NCI-H1048 (cell line): Measurements from ENCODE around the gene CHRM5.
A peak's percentile ranks its signal among the peaks of the same experiment; 100 is the strongest.

Source experiments
- DNase-seq: peaks from one replicate; lab custom pipeline; 2025; lab: John Stamatoyannopoulos, UW

The CHRM5 gene

GRCh38 chr15:34101366-34102174 lies 133.3 kb downstream of the CHRM5 start, which contains the start of the genes EMC7 and PGBD4:
Gene EMC7 (minus strand): TSS chr15:34101862. CDS start chr15:34101839, 23 bp downstream.
Gene PGBD4 (plus strand): TSS chr15:34102083. CDS start chr15:34102532, 449 bp downstream.
- DNase-seq: peak; percentile 90

- DNase-seq: no peak
These were observed 134.1 kb downstream of the CHRM5 start for GRCh38 chr15:34102175-34102925.

- DNase-seq: no peak
These were observed 138.1 kb downstream of the CHRM5 start for GRCh38 chr15:34106423-34106822.

- no peak for DNase-seq
These were observed 139.0 kb downstream of the CHRM5 start for GRCh38 chr15:34107315-34107714.

GRCh38 chr15:34109797-34110663 lies 141.7 kb downstream of the CHRM5 start:
- DNase-seq: no peak

GRCh38 chr15:34111488-34111887 lies 143.2 kb downstream of the CHRM5 start:
- DNase-seq: no peak

GRCh38 chr15:34114215-34114614 lies 145.9 kb downstream of the CHRM5 start:
- DNase-seq: no peak

GRCh38 chr15:34114739-34115138 lies 146.4 kb downstream of the CHRM5 start:
- DNase-seq: no peak

GRCh38 chr15:34116620-34117019 lies 148.3 kb downstream of the CHRM5 start:
- no peak for DNase-seq
